NCI-H1105 (cell line): ENCODE measurements around the gene ZNF680.

Source experiments
- DNase-seq: peaks from one replicate; lab custom pipeline; 2025; lab: John Stamatoyannopoulos, UW

The ZNF680 gene

GRCh38 chr7:64562626-64563278 is at the start of gene ZNF680:
ZNF680 (minus strand) TSS chr7:64563071; CDS start chr7:64562954, 117 bp downstream.
- DNase-seq: peak; percentile 93

- no peak for DNase-seq
Measured at GRCh38 chr7:64612452-64612851, 49.6 kb upstream of the ZNF680 start.

GRCh38 chr7:64611717-64612116 is 48.8 kb upstream of the ZNF680 start:
- DNase-seq: no peak

GRCh38 chr7:64610997-64611396 is 48.1 kb upstream of the ZNF680 start:
- DNase-seq: no peak

GRCh38 chr7:64608116-64608910 is 45.4 kb upstream of the ZNF680 start:
- DNase-seq: no peak

- DNase-seq: no peak
Measured at GRCh38 chr7:64606385-64606784, 43.5 kb upstream of the ZNF680 start.

- no peak for DNase-seq
Measured at GRCh38 chr7:64603271-64603670, 40.4 kb upstream of the ZNF680 start.

- no peak for DNase-seq
Measured at GRCh38 chr7:64602518-64602917, 39.6 kb upstream of the ZNF680 start.

GRCh38 chr7:64602086-64602485 is 39.2 kb upstream of the ZNF680 start:
- DNase-seq: no peak

- no peak for DNase-seq
Measured at GRCh38 chr7:64599359-64599758, 36.5 kb upstream of the ZNF680 start.

- DNase-seq: no peak
Measured at GRCh38 chr7:64590971-64591370, 28.1 kb upstream of the ZNF680 start.

- DNase-seq: no peak
Measured at GRCh38 chr7:64581926-64582894, 19.3 kb upstream of the ZNF680 start.

- DNase-seq: no peak
Measured at GRCh38 chr7:64581391-64581790, 18.5 kb upstream of the ZNF680 start.

GRCh38 chr7:64574540-64575099 is 11.7 kb upstream of the ZNF680 start:
- peak; percentile 87 for DNase-seq

- DNase-seq: peak; percentile 8
Measured at GRCh38 chr7:64570284-64570605, 7.4 kb upstream of the ZNF680 start.

GRCh38 chr7:64569372-64570283 is 6.8 kb upstream of the ZNF680 start:
- DNase-seq: peak; percentile 42

- no peak for DNase-seq
Measured at GRCh38 chr7:64562256-64562625, 630 bp downstream of the ZNF680 start.

GRCh38 chr7:64559206-64559605 is 3.7 kb downstream of the ZNF680 start:
- DNase-seq: no peak

- DNase-seq: no peak
Measured at GRCh38 chr7:64558781-64559180, 4.1 kb downstream of the ZNF680 start.

- no peak for DNase-seq
Measured at GRCh38 chr7:64558323-64558705, 4.6 kb downstream of the ZNF680 start.
